GM23338 (cell line): ENCODE results near the gene RPL28.

Experiments used
- CREB1 ChIP-seq: fragments of 250-450 bp; sonication (Bioruptor Pico); IDR thresholded peaks from 2 replicates; pipeline ENCODE4 v1.5.0; 2020; ENCODE audit warnings: low read depth, mild to moderate bottlenecking, moderate library complexity
- CTCF ChIP-seq, 2 experiments: fragments of 200-600 bp in 1 of 2; sonication (generic) in 1 of 2; conservative IDR thresholded peaks; 2 replicates each; pipeline versions ENCODE4 v1.5.1 to v1.6.1; 2016 to 2017; ENCODE audit warnings: antibody characterized with exemption in 2 of 2, low read depth in 2 of 2, mild to moderate bottlenecking in 2 of 2, moderate library complexity in 1 of 2
- ETS1 ChIP-seq: IDR thresholded peaks from 2 replicates; pipeline ENCODE4 v1.6.1; 2016; ENCODE audit warnings: antibody characterized with exemption
- EZH2 ChIP-seq: fragments of 200-600 bp; sonication (generic); IDR thresholded peaks from one replicate; pipeline ENCODE4 v1.8.0; 2017; ENCODE audit warnings: antibody characterized with exemption, mild to moderate bottlenecking, low read depth; ENCODE audit not compliant: unreplicated experiment
- EZH2phosphoT487 ChIP-seq: fragments of 200-600 bp; sonication (generic); IDR thresholded peaks from one replicate; pipeline ENCODE4 v1.8.1; 2018; ENCODE audit warnings: antibody characterized with exemption; ENCODE audit not compliant: unreplicated experiment
- JUNB ChIP-seq: IDR thresholded peaks from one replicate; pipeline ENCODE4 v1.6.1; 2016; ENCODE audit warnings: antibody characterized with exemption; ENCODE audit not compliant: unreplicated experiment
- NANOG ChIP-seq: IDR thresholded peaks from 2 replicates; pipeline ENCODE4 v1.6.1; 2016; ENCODE audit warnings: antibody characterized with exemption, borderline replicate concordance
- POLR2AphosphoS5 ChIP-seq: IDR thresholded peaks from 2 replicates; pipeline ENCODE4 v1.6.1; 2016; ENCODE audit warnings: antibody characterized with exemption, low read depth
- STAT1 ChIP-seq: IDR thresholded peaks from one replicate; pipeline ENCODE4 v1.6.1; 2016; ENCODE audit warnings: antibody characterized with exemption; ENCODE audit not compliant: unreplicated experiment
- ZNF114 ChIP-seq: fragments of 250-450 bp; sonication (Bioruptor Pico); IDR thresholded peaks from 2 replicates; pipeline ENCODE4 v1.5.0; 2020; ENCODE audit warnings: mild to moderate bottlenecking, moderate library complexity
- ZNF331 ChIP-seq: fragments of 250-450 bp; sonication (Bioruptor Pico); IDR thresholded peaks from 2 replicates; pipeline ENCODE4 v1.5.0; 2020; ENCODE audit warnings: low read depth, mild to moderate bottlenecking, moderate library complexity
- TF ChIP-seq, protein P1 (sequence below): IDR thresholded peaks from one replicate; pipeline ENCODE4 v1.6.1; 2018; ENCODE audit warnings: antibody characterized with exemption; ENCODE audit not compliant: unreplicated experiment

GRCh38 chr19:55406091-55406825, 20.5 kb downstream of the RPL28 start:
- TF ChIP-seq POLR2AphosphoS5 (no peak), CTCF (conservative IDR thresholded peaks at IDR 0.05; ENCODE audit: low read depth in 2 of 2) (no peak), EZH2 (no peak), EZH2phosphoT487 (no peak), CREB1 (CRISPR knock-in tag) (no peak), JUNB (no peak), ZNF114 (CRISPR knock-in tag) (no peak), ETS1 (no peak), STAT1 (no peak), ZNF331 (CRISPR knock-in tag) (no peak), NANOG (no peak)
- TF ChIP-seq, protein P1, sequence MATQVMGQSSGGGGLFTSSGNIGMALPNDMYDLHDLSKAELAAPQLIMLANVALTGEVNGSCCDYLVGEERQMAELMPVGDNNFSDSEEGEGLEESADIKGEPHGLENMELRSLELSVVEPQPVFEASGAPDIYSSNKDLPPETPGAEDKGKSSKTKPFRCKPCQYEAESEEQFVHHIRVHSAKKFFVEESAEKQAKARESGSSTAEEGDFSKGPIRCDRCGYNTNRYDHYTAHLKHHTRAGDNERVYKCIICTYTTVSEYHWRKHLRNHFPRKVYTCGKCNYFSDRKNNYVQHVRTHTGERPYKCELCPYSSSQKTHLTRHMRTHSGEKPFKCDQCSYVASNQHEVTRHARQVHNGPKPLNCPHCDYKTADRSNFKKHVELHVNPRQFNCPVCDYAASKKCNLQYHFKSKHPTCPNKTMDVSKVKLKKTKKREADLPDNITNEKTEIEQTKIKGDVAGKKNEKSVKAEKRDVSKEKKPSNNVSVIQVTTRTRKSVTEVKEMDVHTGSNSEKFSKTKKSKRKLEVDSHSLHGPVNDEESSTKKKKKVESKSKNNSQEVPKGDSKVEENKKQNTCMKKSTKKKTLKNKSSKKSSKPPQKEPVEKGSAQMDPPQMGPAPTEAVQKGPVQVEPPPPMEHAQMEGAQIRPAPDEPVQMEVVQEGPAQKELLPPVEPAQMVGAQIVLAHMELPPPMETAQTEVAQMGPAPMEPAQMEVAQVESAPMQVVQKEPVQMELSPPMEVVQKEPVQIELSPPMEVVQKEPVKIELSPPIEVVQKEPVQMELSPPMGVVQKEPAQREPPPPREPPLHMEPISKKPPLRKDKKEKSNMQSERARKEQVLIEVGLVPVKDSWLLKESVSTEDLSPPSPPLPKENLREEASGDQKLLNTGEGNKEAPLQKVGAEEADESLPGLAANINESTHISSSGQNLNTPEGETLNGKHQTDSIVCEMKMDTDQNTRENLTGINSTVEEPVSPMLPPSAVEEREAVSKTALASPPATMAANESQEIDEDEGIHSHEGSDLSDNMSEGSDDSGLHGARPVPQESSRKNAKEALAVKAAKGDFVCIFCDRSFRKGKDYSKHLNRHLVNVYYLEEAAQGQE = no peak
